Dermis microvascular lymphatic vessel endothelial cell (primary cell): ENCODE results near the gene FAM185A. TPM values are rescaled to one million over a fixed set of nuclear protein-coding genes. Genes with fewer than 3 reads are reported as not detected.
"Not testable (repeated sequence)": the region's sequence is repeated elsewhere in the genome, so short reads cannot be mapped to it uniquely, and the experiment has no call there.

Experiments used
- DNase-seq, 2 donors: peaks; one replicate each; pipeline versions ENCODE4 v3.0.0 to v3.0.0-alpha.2; 2010; ENCODE audit warnings: low read depth in 2 of 2
- total RNA-seq: library from RNA; depleted of rRNA; stranded (reverse); fragments of >200 nt; gene quantifications from 2 replicates; pipeline ENCODE4 v1.2.1, GENCODE V29; 2014

The FAM185A gene
- total RNA-seq, 1 donor from 2014 or later: 4.6 TPM

DNA sequence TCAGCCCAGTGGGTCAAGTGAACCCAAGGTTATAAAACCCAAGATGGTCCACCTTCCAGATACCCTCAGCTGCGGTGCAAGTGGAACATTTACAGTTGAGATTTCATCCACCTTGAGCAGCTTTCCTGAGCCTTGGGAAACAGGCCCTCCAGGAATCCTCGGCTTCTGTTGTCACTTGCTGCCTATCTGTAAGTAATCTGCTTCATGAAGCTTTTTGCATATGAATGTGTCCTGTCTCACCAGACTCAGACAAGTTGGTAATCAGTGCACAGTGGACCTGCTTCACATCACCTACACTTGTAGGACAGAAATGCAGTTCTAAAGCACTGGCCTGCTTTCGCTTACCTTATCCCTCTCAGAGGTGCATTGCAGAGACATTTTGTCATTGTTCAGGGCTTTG is 80.3 kb downstream of the FAM185A start:
- no peak for DNase-seq

DNA sequence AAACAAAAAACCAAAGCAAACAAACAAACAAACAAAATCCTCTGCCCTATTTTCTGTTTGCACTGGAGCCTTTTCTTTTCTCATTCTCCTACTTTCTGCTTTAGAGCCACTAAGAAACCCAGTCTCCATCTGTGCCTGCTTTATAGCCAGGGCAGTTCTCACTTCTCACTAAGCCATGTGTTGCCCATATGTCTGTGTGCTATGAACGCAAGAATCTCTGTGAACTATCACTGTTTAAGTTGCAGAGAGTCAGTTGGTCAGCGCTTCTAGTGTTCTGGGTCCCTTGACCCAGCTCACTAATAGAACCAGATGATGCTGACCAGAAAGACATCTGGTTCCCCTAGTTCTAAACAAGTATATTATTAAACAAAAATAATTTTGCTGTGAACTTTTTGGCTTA is 81.4 kb downstream of the FAM185A start:
- DNase-seq: no peak

DNA sequence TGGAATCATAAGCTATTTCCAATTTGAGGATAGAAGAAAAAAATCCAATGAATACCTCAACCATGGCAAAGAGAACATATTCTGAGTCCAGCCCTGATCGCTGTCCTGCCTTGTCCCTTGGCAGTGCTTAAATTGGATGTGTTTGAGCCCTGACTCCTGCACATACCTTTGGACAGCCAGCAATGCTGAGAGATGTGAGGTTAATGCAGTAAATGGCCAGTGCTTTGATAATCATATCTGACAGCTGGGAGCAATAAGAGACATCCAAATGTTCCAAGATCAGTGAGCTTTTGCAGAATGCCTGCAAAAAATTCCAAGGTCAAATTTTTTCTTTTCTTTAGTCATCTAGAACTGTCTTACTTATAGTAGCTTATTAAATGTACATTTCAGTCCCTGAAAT is 83.9 kb downstream of the FAM185A start:
- no peak for DNase-seq

DNA sequence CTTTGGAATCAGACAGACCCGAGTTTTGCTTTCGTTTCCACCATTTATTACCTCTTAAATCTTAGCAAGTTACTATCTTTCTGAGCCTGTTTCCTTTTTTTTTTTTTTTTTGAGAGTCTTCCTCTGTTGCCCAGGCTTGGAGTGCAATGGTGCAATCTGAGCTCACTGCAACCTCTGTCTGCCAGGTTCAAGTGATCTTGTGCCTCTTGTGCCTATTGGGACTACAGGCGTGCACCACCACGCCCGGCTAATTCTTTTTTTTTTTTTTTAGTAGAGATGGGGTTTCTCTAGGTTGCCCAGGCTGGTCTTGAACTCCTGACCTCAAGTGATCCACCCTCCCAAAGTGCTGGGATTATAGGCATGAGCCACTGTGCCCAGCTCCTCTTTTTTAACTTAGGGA is 84.5 kb downstream of the FAM185A start:
- DNase-seq: no peak

DNA sequence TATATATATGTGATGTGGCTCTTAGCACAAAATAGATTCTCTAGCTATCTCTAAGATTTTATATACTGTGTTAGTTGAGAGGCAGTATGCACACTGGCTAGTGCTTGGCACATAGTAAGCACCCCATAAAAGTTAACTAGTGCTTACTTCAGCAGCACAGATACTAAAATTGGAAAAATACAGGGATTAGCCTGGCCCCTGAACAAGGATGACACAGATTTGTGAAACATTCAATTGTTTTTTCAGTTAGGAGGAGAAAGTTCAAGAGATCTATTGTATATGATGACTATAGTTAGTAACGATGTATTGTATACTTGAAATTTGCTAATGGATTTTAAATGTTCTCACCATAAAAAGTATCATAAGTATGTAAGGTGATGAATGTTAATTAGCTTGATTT is 85.7 kb downstream of the FAM185A start:
- DNase-seq: peak in 1 of 2 donors; percentile 3

DNA sequence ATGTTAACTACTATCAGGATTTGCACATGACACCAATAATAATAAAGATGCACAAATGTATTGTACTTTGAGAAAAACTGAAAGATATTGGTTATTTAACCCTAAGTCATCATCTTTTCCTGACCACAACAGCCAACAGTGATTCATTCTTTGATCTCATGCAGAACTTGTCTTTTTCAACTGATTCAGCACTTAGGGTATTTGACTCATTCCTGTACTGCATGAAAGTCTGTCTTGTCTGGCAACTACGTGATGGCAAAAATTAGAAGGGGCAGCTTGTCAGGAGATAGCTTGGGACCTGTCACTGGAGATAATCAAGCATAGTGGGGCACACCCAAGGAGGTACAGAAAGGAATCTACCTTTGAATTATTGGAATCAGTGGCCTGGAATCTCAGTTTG is 86.2 kb downstream of the FAM185A start:
- peak in 1 of 2 donors; percentile 78 for DNase-seq

DNA sequence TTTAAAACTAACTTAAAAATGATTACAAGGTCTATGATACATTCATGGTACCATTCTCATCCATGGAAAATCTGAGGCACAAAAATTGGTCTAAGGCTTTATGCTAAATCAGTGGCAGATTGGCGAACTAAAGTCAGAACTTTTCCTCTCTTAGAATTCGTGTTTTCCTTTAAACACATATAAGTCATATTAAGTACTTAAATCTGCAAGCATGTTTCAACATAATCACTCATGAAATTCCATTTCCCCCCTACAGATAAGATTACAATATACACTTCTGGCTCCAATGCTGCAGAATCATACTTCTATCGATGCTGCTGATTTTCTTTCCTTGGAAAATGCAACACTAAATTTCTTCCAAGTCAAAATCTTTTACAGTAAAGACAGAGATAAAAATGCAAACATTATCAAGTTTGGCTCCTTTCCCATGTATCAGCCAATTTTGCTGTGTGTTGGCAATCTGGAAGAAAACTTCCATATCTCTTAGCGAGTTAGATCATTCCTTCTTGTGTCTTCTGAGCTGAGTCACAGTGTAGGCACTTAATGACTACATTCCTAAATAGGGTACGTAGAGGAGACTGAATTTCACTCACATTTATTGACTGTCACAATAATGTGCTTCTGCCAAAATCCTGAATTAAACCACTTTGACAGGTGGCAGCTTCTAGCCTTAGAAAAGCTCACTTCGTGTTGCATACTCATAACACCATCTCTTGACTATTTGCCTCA is 87.6 kb downstream of the FAM185A start:
- DNase-seq: peak in 1 of 2 donors; percentile 66

DNA sequence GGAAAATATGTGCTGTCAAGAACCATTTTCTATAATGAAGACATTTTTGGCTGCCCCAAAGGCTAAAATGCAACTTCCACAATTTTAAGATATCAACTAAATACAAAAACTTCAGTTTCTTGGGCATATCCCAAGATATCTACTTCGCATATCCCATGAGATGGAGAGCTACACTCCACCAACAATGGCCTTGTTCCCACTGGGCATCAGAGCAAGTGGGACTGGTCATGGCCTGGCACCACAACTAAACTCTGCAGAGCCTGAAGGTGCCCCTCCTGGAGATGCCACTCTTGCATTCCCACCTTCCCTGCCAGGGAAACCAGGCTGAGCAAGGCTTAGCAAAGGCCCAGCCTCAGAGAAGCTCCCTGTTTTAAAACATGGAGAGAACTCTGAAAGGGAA is 88.2 kb downstream of the FAM185A start:
- DNase-seq: no peak

DNA sequence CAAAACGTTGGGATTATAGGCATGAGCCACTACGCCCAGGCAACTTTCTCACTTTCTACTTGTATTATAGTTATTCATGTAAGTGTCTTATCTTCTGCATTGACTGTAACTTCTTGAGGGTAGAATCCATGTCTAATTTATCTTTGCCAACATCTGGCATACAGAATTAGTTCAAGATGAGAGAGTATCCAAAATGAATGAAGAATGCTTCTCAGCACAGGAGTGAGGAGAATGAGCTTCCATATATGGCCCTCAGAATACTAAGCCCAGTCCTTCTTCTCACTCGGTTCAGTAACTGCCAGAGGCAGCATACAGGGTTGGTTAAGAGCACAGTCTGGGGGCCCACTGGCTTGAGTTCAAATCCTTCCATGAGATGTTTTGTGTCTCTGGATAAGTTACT is 89.0 kb downstream of the FAM185A start:
- no peak for DNase-seq

DNA sequence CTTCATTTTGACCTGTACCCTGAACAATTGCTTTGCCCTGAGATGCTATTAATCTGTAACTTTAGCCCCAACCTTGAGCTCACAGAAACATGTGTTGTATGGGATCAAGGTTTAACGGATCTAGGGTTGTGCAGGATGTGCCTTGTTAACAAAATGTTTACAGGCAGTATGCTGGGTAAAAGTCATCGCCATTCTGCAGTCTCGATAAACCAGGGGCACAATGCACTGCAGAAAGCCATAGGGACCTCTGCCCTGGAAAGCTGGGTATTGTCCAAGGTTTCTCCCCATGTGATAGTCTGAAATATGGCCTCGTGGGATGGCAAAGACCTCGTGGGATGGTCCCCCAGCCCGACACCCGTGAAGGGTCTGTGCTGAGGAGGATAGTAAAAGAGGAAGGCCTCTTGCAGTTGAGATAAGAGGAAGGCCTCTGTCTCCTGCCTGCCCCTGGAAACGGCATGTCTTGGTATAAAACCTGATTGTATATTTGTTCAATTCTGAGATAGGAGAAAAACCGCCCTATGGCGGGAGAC is 89.8 kb downstream of the FAM185A start:
- not testable (repeated sequence) for DNase-seq

DNA sequence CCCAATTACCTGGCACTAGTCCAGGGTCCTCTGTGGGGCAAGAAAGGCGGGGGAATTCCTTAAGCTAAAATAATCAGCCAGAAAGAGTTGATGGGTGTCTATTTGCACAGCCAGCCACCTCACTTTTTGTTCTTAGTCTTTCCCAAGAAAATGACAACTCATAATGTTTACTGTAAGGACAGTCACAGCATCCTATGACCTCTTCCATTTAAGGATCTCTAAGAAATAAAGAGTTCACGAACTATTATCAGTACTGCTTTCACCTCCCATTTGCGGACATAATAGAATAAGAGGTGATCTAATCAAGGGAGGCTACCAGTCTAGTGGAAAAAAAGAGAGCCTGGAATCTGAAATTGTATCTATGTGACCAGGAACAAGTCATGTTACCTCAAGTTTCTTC is 91.6 kb downstream of the FAM185A start:
- no peak for DNase-seq

DNA sequence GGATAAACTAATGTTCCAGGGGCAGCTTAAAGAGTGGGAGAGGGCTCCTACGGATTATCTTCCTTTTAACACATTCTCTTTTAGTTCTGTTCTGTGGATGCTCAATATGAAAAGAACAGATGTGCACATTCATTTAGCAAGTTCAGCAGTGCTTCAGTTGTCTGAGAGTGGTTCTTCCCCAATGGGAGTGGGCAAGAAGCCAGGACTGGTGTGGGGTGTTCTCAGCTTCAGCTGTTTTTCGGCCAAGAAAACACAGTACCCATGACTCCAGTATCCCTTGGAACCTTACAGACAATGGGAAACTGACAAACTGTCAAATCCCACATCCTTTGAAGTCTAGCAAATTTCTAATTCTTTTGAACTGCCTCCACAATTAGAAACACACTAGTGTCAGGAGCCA is 92.5 kb downstream of the FAM185A start:
- peak in 1 of 2 donors; percentile 64 for DNase-seq

DNA sequence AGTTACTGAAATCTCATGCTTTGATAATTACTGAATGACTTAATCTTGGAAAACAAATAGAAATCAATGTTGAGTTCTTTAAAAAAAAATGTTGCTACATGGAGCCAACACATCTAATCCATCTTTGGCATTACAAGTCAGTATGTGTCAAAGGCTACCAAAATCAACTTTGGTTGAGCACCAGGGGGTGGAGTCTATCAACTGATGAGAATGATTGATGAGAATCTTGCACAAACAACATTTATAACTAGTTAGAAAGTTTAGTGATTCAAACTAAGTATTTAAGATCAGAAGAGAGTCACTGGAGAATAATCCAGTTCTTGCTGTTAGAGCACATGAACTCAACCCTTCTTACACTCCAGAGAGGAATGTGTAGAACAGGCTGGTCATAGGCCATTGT is 93.5 kb downstream of the FAM185A start:
- DNase-seq: no peak

DNA sequence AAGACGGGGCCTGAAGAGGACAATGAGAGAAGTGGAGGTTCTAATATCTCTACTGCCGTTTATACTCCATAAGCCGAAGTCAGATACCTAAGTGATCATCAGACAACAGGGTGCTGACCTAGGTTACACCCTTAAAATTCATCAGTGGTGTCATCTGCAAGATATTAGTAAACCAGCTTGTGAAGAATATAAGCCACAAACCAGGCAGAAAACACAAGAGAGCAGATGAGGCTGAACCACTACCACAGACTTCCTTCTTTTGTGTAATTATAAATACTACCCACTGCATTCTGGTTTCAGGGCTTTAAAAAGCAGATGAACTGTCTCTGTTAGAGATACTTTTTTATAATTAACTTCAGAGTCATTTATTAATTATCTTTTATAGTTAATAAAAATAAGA is 95.1 kb downstream of the FAM185A start:
- no peak for DNase-seq

DNA sequence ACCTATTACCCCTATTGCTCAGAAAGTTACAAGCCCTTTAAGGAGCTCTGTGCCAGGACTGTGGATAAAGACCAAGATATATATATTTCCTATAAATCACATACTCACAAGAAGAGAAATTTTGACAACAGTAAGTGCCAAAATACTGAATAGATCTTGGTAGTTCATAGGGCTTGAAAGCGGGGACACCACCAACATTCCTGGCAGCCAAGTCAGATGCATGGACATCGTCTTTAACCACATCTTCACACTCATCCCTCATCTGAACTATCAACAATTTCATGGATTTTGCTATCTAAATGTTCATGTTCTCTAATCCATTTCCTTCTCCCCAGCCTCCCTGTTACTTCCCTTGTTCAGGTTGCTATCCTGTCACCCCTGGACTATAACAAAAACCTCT is 96.5 kb downstream of the FAM185A start:
- DNase-seq: no peak

DNA sequence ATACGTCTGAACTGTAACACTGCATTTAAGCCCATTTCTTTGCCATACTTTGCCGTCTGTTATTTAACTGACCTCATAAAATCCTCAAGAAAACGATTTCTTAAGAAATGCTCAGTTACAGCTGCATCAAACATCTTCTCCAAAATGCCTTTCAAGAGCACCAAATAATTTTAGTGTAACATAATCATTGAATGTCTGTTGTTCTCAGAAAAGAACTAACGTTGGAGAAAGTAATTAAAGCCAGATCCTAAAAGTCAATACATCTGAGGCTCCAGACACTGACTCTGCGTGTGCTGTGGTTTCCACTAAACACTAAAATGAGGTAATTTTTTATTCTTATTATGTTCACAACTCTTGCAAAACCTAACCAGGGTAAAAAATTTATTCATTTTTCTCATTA is 100.3 kb downstream of the FAM185A start:
- DNase-seq: no peak

DNA sequence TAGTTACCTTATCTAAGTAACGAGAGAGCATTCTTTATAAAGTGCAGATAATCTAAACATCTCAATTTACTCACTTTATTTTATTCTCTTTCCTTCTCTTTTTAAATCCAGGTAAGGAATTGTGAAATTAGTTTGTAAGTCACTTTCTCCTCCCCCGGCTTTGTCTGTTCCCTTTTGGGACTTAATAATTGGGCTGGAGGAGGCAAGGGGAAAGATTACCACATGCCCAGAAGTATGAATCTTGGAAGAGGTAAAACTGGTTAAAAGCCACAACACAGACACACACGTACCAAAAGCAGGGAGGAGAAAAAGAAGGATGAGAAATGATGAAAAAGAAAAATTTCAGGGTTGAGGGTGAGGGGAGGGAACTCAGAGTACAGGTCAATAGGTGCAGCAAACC is 100.7 kb downstream of the FAM185A start:
- DNase-seq: no peak

DNA sequence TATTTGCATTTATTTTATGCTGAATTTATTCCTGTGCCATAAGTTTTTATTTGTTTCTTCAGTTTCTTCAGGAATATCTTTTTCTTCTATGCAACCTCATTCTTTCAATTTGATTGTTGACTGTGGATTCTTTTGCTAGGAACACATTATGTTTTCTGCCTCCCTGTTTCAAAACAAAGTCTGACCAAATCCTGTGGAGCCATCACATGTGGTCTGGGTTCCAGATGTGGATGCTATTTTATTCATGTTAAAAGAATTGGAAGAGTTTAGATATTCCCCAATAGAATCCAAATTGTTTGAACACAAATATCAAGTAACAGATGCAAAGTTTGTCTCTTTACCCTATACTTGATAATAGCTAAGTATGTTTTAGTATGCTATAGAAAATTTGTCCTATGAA is 107.2 kb downstream of the FAM185A start:
- DNase-seq: no peak

Other genes with a start within 250 kb of the FAM185A start
- gene RASA4B, start 231.2 kb upstream of the FAM185A start, total RNA-seq: 2.6 and 2.8 TPM in 2 replicates
- gene UPK3BL2, start 205.3 kb upstream of the FAM185A start, total RNA-seq: 0.90 and 2.3 TPM in 2 replicates
- gene SPDYE2, start 197.8 kb upstream of the FAM185A start, total RNA-seq: not detected in 2 replicates
- 16.9 and 25.2 TPM in 2 replicates for gene POLR2J3, start 176.4 kb upstream of the FAM185A start, total RNA-seq
- 6.7 and 13.1 TPM in 2 replicates for gene RASA4, start 132.2 kb upstream of the FAM185A start, total RNA-seq
- gene UPK3BL1, start 106.2 kb upstream of the FAM185A start, total RNA-seq: 2.4 and 8.9 TPM in 2 replicates
- gene SPDYE2B, start 98.7 kb upstream of the FAM185A start, total RNA-seq: not detected in 2 replicates
- 1.2 and 2.4 TPM in 2 replicates for gene POLR2J2, start 77.3 kb upstream of the FAM185A start, total RNA-seq
- gene LRRC17, start 164.0 kb downstream of the FAM185A start, total RNA-seq: 0.77 and 0.89 TPM in 2 replicates